HG03457 (cell line): Measurements from ENCODE around the gene MYLK.

ENCODE experiments used
- ATAC-seq: cut with Tn5 transposase; IDR thresholded peaks from one replicate; pipeline ENCODE4 v1.9.1; 2021; ENCODE audit warnings: moderate number of reproducible peaks; ENCODE audit not compliant: unreplicated experiment

MYLK gene

DNA sequence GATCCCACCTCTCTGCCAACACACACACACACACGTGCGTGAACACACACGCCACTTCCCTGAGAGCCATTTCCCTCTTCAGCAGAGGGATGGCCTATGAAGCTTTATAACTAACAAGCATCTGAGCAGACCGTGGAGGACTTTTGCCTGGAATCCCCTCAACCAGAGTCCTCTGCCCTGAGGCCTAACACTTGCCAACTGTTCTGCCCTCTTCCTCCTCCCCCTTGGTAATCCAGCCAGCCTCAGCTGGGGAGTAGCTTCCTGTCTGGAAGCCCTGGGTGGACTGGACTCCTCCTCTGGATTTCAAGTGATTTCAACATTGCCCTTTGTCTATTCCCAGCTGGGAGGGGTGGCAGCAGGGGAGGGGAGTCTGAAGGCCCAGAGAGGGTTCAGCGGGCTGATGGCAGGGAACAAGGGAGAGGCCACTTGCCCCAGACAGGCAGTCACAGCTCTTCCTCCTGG, 230.9 kb downstream of the MYLK start:
- ATAC-seq: no peak

DNA sequence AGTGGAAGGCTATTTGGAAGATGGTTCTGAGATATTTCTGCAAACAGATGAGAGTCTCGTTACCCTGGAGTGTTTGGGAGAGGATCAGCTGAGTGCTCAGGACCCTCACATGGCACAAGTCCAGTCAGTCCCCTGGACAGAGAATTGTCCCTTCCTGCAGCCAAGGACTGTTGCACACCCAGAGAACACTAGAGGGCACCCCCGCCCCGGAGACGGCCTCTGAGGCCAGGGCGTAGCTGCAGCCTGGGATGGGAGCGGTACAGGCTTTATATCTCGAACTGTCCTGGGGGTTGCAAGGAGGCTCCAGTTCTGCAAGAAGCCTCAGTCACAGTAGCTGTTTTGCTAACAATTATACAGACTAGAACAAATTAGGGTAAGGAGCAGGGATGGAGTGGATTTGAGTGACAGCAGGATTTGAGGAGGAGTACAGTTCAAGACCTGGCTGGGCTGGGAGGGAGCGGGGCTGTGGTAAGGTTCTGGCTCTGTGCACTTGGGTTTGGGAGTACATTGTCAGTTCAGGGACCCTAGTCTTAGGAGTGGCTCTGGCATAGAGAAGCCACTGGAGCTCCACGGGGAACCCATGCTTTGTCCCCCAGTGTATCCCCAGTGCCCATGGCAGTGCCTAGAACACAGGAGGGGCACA, 231.7 kb downstream of the MYLK start:
- ATAC-seq: no peak

- no peak for ATAC-seq
Measured at GRCh38 chr3:123651449-123652341, 232.4 kb downstream of the MYLK start.

GRCh38 chr3:123650101-123650500, 234.0 kb downstream of the MYLK start:
- no peak for ATAC-seq

GRCh38 chr3:123648696-123649405, 235.3 kb downstream of the MYLK start:
- no peak for ATAC-seq

DNA sequence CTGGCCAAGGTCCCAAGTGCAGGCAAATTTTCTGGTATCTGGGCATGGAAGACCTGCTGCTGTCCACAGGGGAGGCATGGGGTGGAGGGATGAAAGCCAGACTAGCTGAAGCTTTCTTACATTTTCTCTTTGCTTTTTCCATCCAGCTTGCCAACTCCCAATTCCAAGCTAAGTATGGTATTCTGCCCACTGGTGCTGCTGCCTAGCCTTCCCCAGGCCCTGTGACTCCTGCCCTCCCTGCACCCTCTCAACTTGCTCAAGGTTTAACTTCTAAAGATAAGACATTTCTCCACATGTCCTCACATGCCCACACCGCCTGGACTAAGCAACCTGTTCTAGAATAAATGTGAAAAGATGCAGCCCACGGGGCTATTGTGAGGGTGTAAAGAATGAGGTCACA, 239.8 kb downstream of the MYLK start:
- no peak for ATAC-seq

- no peak for ATAC-seq
Measured at GRCh38 chr3:123642957-123643330, 241.2 kb downstream of the MYLK start.

- ATAC-seq: peak; percentile 67
Measured at GRCh38 chr3:123642182-123642956, 241.8 kb downstream of the MYLK start.

- no peak for ATAC-seq
Measured at GRCh38 chr3:123641505-123641904, 242.6 kb downstream of the MYLK start.

DNA sequence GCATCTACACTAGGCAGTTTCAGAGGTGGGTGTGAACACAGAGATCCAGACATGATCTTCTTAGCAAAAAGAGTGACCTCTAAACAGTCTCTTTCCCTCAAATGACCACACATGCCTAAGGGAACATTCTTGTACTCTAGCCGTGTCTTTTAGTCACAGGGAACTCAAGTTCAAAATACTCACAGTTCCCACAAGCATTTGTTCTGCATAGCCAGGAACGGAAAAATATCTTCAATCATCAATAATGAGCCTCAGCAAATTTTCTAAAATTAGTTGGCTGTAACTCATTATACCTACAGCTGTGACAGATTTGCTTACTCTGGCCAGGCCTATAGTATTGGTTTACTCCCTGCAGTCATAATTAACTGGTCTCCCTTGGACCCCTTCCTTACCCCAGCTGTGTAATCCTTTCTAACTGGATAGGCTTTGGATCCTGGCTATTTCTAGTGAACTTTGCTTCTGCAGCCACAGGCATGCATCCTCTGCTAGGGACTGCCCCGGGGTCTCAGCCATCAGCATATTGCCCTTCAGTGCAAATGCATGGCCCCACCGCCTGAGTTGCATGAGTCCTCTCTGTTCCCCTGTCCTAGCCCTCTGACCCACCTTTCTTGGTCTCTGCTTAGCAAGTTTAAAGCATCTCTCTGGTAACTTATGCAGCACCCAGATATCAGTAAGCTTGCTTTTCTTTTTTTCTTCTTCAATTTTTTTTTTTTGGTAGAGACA, 243.2 kb downstream of the MYLK start:
- ATAC-seq: no peak

DNA sequence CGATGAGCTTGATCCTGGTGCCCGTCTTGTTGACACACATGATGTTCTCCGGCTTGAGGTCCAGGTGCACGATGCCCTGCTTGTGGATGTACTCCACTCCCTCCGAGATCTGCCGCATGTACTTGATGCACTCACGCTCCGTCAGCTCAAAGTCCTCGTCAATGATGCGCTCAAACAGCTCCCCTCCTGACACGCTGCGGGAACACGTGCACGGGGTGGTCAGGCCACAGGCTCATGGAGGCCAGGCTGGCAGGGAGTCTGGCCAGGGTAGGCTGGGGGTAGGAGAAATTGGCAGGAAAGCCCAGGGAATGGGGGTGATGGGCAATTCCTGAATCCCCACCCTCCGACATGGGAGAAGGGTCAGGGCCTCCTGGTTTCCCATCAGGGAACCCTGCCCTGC, 243.8 kb downstream of the MYLK start:
- no peak for ATAC-seq

- ATAC-seq: no peak
Measured at GRCh38 chr3:123638936-123639689, 245.0 kb downstream of the MYLK start.

DNA sequence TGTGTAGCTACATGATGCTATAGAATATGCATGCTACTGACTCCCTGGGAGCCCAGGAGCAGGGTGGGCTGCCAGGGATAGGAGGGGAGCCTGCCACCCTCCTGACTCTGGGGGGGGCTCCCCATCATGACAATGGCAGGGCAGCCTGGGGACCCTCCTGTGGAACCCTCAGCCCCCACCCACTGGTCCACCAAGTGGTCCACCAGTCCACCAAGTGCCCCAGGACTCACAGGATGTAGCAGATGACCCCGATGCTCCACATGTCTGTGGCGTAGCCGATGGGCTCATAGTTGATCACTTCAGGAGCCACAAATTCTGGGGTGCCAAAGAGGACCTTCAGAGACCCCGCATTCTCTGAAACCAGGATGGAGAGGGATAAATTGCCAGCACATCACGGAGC, 246.3 kb downstream of the MYLK start:
- ATAC-seq: no peak

DNA sequence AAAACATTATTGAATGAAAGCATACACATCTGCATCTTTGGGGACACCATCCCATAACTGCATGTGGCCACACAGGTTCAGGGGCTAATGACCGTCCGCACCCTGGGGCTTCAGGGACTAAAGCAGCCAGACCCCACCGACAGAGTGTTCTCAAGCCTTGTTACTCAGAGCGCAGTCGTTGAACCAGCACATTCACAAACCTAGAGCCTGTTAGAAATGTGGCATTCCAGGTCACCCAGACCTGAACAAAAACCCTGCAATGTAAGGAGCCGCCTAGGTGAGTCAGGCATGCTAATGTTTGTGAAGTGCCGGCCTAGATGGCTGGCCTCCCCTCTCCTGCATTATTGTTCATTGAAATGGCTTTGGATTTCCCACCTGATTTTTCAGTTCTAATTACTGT, 247.0 kb downstream of the MYLK start:
- ATAC-seq: no peak

GRCh38 chr3:123636431-123636841, 247.7 kb downstream of the MYLK start:
- no peak for ATAC-seq

DNA sequence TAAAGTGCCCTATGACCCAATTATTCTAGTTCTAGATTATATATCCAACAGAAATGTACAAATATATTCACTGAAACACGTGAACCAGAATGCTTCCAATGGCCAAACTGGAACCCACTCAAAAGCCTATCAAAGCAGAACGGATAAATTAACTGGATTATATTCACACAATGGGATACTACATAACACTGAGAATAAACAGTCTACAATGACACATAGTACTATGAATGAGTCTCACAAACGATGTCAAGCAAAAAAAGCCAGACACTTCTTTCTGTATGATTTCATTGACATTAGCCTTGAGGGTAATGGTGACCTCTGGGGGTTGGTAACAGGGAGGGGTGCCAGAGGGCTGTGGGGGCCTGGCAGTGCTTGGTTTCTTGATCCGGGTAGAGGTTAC, 248.4 kb downstream of the MYLK start:
- no peak for ATAC-seq

- no peak for ATAC-seq
Measured at GRCh38 chr3:123635217-123635616, 248.9 kb downstream of the MYLK start.

- no peak for ATAC-seq
Measured at GRCh38 chr3:123634149-123635051, 249.7 kb downstream of the MYLK start.

- no peak for ATAC-seq
Measured at GRCh38 chr3:123633530-123633929, 250.6 kb downstream of the MYLK start.
